Activated CD4-positive, alpha-beta T cell treated with anti-CD3 and anti-CD28 coated beads for 48 hours (primary cell): Measurements from ENCODE around the gene PPOX.

Experiments
- DNase-seq: peaks from one replicate; pipeline ENCODE4 v3.0.0-alpha.2; 2020

The PPOX gene

DNA sequence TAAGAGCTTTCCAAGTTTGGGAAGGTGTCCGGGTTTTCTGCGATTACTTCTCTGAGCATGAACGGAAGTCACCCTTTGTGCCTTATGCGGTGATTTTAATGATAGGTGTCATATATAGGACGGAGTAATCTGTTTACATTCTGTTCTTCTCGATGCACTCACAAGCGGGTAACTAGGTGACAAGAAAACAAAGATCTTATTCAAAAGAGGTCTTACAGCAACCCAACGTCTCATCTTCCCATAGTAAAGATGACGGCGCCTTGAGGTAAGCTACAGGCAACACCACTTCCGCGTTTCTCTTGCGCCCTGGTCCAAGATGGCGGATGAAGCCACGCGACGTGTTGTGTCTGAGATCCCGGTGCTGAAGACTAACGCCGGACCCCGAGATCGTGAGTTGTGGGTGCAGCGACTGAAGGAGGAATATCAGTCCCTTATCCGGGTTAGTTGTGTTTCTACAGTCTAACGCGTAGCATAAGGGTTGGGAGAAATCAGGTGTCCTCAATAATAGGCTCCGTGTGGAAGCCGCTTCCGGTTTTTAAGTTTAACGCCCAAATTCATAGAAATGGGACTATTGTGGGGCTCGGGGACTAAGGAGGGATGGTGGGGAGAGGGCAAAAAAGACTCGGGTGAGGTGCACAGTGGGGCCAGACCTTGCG lies 12.4 kb upstream of the PPOX start, which contains the start of gene UFC1:
UFC1 (plus strand) TSS at position 297 of the 656 bp plus-strand sequence; CDS start at position 317, 20 bp downstream.
- DNase-seq: peak; percentile 86

GRCh38 chr1:161157867-161158266 lies 8.4 kb upstream of the PPOX start:
- DNase-seq: no peak

DNA sequence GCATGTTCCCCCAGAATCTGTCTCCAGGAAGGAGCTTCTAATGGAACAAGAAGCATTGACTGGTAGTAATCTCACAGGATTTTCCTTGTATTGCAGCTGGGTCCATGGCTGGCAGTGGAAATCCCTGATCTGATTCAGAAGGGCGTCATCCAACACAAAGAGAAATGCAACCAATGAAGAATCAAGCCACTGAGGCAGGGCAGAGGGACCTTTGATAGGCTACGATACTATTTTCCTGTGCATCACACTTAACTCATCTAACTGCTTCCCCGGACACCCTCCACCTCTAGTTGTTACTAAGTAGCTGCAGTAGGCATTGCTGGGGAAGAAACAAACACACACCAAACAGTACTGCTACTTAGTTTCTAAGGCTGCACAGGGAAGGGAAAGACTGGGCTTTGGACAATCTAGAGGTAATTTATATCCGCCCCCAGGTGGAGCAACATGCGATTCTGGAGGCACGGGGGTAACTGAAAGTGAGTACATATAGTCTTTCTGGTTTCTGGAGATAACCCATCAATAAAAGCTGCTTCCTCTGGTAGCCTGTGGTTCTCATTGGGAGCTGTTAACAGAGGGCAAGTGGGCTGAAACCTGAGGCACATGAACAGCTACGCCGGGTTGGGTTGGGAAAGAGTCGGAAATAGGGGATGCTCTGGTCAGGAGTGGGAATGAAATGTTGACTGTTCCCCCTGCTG lies 7.8 kb upstream of the PPOX start:
- DNase-seq: no peak

- peak; percentile 94 for DNase-seq
Measured at GRCh38 chr1:161159087-161159912, 6.9 kb upstream of the PPOX start, which contains the start of gene USP21. Gene USP21, plus strand, starts transcription at chr1:161159500. Its CDS starts 1,141 bp downstream, at chr1:161160641.

GRCh38 chr1:161159913-161160243 lies 6.3 kb upstream of the PPOX start:
- no peak for DNase-seq

DNA sequence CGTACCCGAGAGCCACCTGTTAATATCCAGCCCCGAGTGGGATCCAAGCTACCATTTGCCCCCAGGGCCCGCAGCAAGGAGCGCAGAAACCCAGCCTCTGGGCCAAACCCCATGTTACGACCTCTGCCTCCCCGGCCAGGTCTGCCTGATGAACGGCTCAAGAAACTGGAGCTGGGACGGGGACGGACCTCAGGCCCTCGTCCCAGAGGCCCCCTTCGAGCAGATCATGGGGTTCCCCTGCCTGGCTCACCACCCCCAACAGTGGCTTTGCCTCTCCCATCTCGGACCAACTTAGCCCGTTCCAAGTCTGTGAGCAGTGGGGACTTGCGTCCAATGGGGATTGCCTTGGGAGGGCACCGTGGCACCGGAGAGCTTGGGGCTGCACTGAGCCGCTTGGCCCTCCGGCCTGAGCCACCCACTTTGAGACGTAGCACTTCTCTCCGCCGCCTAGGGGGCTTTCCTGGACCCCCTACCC lies 5.5 kb upstream of the PPOX start:
- DNase-seq: no peak

GRCh38 chr1:161161652-161162051 lies 4.6 kb upstream of the PPOX start:
- DNase-seq: no peak

- no peak for DNase-seq
Measured at GRCh38 chr1:161162052-161162451, 4.2 kb upstream of the PPOX start.

GRCh38 chr1:161162806-161163205 lies 3.4 kb upstream of the PPOX start:
- DNase-seq: no peak

- DNase-seq: no peak
Measured at GRCh38 chr1:161163793-161164192, 2.4 kb upstream of the PPOX start.

GRCh38 chr1:161164901-161165610 lies 1.2 kb upstream of the PPOX start:
- DNase-seq: no peak

GRCh38 chr1:161166669-161167548 lies 683 bp downstream of the PPOX start:
- no peak for DNase-seq

DNA sequence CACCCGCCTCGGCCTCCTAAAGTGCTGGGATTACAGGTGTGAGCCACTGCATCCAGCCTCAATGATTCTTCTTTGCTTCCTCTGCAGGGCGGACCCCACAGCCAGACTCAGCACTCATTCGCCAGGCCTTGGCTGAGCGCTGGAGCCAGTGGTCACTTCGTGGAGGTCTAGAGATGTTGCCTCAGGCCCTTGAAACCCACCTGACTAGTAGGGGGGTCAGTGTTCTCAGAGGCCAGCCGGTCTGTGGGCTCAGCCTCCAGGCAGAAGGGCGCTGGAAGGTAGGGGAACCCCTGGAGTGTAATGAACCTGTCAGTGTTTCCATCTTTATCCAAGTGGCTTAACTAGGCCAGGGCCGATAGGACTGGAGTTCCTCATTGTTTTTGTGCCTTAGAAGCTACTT lies 2.7 kb downstream of the PPOX start:
- DNase-seq: no peak

- no peak for DNase-seq
Measured at GRCh38 chr1:161171191-161171590, 5.0 kb downstream of the PPOX start.

DNA sequence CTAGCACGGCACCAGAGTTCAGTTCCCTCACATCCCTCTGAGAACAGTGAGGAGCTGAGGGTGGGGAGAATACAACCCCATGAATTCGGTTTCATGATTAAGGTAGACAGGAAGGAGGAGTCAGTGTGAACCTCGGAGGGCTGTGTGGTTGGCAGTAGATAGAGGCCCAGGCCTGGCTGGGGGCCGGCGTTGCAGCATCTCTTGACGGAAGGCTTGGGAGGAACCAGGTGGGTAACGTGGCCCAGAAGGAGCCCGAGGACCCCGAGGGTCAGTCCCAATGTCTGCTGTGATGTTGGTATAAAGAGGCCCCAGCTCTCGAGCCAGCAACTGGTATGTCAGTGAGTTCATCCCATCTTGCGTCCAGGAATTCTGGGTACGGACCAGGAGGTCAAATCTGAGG lies 5.5 kb downstream of the PPOX start:
- DNase-seq: no peak

- no peak for DNase-seq
Measured at GRCh38 chr1:161172349-161172748, 6.1 kb downstream of the PPOX start.

DNA sequence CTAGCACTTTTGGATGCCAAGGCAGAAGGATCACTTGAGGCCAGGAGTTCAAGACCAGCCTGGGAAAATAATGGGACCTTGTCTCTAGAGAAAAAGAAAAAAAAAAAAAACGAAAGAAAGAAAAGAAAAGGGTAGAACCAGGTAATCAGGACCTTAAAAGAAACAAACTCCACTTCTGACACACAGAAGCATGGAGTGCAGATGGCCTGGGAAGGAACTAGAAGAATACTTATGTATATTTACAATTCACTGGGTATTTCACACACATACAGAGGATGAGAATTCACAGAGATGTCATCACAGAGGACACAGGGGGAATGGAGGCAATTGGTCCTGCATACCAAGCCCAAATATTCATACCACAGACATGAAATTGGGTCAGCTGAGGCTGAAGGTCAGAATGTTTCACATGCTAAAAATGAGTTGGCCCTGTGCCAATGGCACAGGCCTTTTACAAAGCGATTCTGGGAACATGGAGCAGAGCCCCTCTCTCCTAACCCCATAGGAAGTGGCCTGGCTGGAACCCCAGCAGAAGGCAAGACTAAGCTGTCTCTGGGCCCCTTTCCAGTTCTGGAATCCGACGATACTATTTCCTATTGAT lies 6.7 kb downstream of the PPOX start:
- DNase-seq: no peak

DNA sequence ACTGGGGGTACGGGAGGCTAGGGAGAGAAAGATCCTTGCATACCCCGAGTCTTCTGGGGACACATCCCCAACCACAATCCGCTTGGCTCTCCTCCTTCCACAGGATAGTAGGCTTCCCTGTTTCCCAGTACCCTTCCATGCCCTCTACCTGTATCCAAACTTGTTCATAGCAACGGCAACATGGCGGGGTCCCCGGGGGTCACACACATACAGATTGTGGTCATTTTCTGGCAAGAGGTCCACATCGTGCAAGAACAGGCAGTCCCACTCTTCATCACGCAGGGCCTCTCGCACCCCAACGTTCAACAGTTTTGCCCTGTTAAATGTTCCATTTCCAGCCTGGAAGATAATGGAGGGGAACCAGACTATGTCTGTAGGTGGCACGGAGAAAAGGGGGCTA lies 7.5 kb downstream of the PPOX start:
- DNase-seq: no peak

GRCh38 chr1:161174911-161175310 lies 8.7 kb downstream of the PPOX start:
- DNase-seq: no peak

DNA sequence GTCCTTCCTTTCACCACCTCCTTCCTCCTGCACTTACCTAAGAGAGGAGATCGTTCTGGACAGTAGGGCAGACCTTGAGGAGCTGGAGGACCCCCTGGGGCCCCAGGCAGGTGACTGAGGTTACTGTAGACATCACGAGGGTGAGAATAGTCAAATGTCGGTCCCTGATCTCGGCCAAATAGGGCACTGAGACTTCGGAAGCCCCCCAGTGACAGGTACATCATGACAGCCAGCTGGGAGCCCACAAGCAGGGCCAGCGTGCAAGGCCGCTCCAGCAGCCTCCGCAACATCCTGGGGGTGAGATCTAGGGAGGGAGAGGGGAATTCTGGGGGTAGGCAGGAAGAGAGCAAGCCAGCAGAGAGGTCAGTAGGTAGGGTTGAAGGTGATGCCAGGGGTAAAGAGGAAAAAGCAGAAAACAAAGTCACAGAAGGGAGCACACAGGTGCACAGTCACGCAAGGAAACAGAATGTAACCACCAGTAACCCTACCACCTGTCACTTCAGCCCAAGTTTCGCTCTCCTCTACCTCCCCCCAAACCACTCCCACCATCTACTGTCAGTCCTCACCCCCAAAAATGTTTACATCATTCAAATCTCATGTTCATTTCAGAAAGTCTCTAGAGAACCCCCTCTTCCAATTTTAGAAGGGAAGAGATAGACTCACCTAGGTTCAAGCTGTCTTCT lies 9.7 kb downstream of the PPOX start:
- no peak for DNase-seq
